T-helper 2 cell treated with Interferon-gamma antibody and Interleukin-4, amounts not matched to agents 5 μg/mL and 100 μg/mL, for 36 hours (primary cell): ENCODE data around the gene SBF1.
"Not testable (repeated sequence)": the region's sequence is repeated elsewhere in the genome, so short reads cannot be mapped to it uniquely, and the experiment has no call there.

Source experiments
- DNase-seq: peaks from one replicate; pipeline ENCODE4 v3.0.0; 2021; ENCODE audit warnings: low spot score
- H3K27ac Mint-ChIP-seq: one replicate; pipeline ENCODE4 v1.8.0; 2021; ENCODE audit warnings: mild to moderate bottlenecking, mixed read lengths
- H3K27me3 Mint-ChIP-seq: one replicate; pipeline ENCODE4 v1.8.0; 2021; ENCODE audit warnings: low read depth, mixed read lengths
- H3K36me3 Mint-ChIP-seq: one replicate; pipeline ENCODE4 v1.8.0; 2021; ENCODE audit warnings: low read depth, mixed read lengths
- H3K4me1 Mint-ChIP-seq: one replicate; pipeline ENCODE4 v1.8.0; 2021; ENCODE audit warnings: low read depth, mixed read lengths
- H3K4me3 Mint-ChIP-seq: one replicate; pipeline ENCODE4 v1.8.0; 2022; ENCODE audit warnings: mild to moderate bottlenecking, moderate library complexity, mixed read lengths
- H3K9me3 Mint-ChIP-seq: one replicate; pipeline ENCODE4 v1.8.0; 2021; ENCODE audit warnings: mixed read lengths

The SBF1 gene

DNA sequence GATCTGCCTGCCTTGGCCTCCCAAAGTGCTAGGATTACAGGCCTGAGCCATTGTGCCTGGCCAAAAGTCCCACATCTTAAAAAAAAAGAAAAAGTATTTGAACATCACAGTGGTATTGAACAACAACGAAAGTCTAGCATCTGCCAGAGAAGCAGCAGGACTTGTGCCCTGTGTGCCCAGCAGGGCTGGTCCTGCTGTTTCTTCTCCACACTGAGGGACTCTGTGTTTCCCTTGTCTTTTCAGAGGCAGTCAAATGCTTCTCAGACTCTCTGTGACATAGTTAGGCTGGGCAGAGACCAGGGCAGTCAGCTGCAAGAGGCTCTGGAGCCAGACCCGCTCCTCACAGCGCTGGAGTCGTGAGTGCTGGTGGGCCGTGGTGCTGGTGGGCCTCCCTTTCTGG is 56.2 kb downstream of the SBF1 start:
- no peaks in the 10 kb centered on the region for H3K27me3 Mint-ChIP-seq
- H3K27ac Mint-ChIP-seq = no peak overlapping the region
- H3K4me1 Mint-ChIP-seq = no peaks in the 10 kb centered on the region
- no peak for DNase-seq
- H3K4me3 Mint-ChIP-seq = no peak overlapping the region
- peaks cover 29% of the 10 kb centered on the region for H3K36me3 Mint-ChIP-seq
- no peaks in the 10 kb centered on the region for H3K9me3 Mint-ChIP-seq

DNA sequence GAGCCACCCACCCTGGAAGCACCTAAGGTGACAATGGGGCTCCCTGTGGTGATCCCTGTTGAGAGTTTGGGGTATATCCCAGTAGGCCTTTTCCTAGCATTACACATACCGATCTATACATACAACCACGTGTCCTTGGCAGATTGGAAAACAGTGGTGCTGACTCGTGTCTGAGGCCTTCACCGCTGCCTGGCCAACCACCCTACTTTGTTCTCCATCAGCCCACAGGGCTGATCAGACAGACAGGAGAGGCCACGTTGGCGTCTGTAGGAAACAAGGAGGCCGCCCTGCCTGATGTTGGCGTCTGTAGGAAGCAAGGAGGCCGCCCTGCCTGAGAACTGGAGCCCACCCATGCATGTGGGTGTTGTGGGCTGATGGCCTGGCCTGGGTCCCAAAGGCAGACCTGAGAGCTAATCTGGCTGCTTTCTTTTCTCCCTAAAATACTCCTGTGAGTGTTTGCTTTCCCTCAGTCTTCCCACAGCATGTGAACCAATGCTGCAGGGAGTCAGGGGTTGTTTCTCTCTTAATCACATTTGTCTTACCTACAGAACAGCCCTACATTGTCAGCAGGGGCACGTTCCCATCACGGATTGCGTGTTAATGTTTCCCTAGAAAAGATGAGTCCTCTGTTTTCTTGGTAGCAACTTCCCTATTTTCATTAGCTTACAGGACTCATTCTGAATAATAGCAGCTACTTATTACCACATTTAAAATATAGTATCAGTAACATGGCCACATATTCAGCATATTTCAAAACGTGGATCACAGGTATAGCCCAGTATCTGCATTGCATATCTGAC is 57.2 kb downstream of the SBF1 start:
- Mint-ChIP-seq H3K4me3 (no peak overlapping the region), H3K4me1 (no peaks in the 10 kb centered on the region), H3K36me3 (peaks cover 27% of the 10 kb centered on the region), H3K27ac (no peak overlapping the region), H3K27me3 (no peaks in the 10 kb centered on the region), H3K9me3 (no peaks in the 10 kb centered on the region)
- no peak for DNase-seq

DNA sequence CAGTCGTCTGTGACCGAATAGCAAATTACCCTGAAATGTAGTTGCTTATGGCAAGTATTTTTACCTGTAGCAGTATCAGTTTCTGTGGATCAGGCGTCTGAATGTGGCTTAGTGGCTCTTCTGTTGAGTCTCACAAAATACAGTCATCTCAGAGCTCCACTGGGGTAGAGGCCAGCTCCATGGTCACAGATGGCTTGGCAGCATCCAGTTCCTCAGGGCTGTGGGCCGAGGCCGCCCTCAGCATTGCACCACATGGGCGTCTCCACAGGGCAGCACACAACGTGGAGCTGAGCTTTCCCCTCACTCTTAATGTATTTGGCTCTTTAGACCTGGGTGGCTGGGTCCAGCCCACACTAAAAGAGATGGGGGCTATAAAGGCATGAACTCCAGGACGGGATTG is 57.8 kb downstream of the SBF1 start:
- Mint-ChIP-seq H3K9me3 (no peaks in the 10 kb centered on the region), H3K4me3 (no peak overlapping the region), H3K27me3 (no peaks in the 10 kb centered on the region), H3K36me3 (peaks cover 27% of the 10 kb centered on the region), H3K4me1 (no peaks in the 10 kb centered on the region), H3K27ac (no peak overlapping the region)
- DNase-seq = no peak

DNA sequence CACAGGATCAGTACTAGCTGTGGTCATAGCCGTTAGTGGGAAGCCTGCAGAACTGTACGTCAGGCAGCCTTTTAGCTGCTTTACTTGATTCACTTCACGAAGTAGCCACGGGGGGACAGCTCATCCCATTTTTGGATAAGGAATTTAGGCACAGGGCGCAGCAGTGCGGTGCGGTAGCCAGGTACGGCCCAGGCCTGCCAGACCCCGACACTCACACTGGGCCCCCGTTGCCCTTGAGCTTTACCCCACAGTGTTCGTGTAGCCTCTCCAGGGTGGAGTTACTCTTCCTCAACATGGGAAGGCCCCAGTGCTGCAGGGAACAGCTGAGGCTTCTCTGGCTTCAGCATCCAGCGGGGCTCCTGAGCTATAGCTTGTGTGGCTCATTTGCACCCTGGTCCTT is 59.4 kb downstream of the SBF1 start:
- Mint-ChIP-seq H3K36me3 (peaks cover 25% of the 10 kb centered on the region), H3K4me3 (no peak overlapping the region), H3K27ac (no peak overlapping the region), H3K4me1 (no peaks in the 10 kb centered on the region), H3K9me3 (no peaks in the 10 kb centered on the region), H3K27me3 (no peaks in the 10 kb centered on the region)
- no peak for DNase-seq

DNA sequence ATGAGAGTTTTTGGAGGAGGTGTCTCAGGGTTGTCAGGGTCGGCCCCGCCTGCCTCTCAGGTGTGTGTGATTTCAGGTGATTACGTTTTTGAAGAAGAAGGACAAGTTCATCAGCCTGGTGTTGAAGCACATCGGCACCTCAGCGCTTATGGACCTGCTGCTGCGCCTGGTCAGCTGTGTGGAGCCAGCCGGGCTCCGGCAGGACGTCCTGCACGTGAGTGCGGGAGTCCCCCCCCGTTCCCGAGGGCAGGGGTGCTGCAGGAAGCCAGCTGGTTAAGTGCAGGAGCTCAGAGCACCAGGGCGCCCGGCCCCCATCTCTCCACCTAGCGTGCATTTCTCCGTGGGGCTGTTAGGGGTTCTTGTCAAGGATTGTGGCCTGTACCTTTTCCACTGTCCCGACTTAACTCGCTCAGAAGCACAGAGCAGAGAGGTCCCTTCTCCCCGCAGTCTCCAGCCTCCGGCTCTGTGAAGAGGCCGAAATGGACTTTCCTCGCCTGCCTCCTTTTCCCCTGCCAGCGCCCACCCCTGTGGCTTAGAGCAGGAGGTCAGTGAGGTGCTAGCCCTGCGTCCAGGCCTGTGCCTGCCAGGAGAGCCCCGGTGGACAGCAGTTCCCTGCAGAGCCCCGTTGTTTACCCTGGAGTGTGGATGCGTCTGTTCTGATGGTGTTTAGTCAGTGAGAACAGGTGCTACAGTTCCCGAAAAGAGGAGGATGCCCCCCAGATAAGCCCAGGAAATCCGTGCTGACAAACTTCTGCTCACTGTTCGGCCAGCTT is 60.2 kb downstream of the SBF1 start:
- Mint-ChIP-seq H3K9me3 (no peaks in the 10 kb centered on the region), H3K27ac (no peak overlapping the region), H3K36me3 (peaks cover 18% of the 10 kb centered on the region), H3K4me1 (no peaks in the 10 kb centered on the region), H3K27me3 (no peaks in the 10 kb centered on the region), H3K4me3 (no peak overlapping the region)
- DNase-seq = no peak

DNA sequence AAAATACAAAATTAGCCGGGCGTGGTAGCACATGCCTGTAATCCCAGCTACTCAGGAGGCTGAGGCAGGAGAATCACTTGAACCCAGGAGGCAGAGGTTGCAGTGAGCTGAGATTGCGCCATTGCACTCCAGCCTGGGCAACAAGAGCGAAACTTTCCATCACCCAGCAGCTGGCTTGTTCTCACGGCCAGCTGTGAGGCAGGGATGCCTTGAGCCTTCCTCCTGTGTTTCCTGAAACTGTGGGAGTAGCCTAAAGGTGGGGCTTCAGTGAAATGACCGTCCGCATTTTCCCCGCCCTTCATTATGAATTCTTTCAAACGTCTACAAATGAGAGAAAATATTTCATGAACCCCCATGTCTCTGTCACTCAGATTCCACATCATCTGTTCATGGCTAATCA is 65.9 kb downstream of the SBF1 start:
- not testable (repeated sequence) for H3K4me1 Mint-ChIP-seq
- peaks cover 17% of the 10 kb centered on the region for H3K36me3 Mint-ChIP-seq

DNA sequence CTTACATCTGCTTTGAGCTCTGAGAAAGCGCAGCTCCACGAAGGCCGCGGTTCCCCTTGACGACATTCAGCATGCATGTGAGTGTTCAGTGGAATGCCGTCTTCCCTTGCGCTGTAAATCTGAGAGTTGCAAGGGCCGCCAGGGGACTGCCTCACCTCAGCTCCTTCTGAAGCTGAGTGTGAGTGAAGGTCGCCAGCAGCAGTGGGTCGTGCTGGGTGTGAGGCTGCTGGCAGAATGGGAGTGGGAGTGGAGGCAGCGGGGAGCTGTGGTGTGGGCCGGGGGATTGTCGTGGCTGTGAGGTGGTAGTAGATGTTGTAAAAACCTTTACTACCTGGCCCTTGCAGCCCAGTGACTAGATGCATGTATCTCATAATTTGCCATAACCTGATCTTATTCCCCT is 66.5 kb downstream of the SBF1 start:
- Mint-ChIP-seq H3K9me3 (no peaks in the 10 kb centered on the region), H3K27me3 (no peaks in the 10 kb centered on the region), H3K4me3 (no peak overlapping the region), H3K27ac (no peak overlapping the region), H3K4me1 (no peaks in the 10 kb centered on the region), H3K36me3 (peaks cover 18% of the 10 kb centered on the region)
- no peak for DNase-seq

More for the DNA sequence above, 65.9 kb downstream of the SBF1 start:
- not testable (repeated sequence) for H3K9me3 Mint-ChIP-seq, DNase-seq, H3K27me3 Mint-ChIP-seq, H3K4me3 Mint-ChIP-seq, H3K27ac Mint-ChIP-seq

DNA sequence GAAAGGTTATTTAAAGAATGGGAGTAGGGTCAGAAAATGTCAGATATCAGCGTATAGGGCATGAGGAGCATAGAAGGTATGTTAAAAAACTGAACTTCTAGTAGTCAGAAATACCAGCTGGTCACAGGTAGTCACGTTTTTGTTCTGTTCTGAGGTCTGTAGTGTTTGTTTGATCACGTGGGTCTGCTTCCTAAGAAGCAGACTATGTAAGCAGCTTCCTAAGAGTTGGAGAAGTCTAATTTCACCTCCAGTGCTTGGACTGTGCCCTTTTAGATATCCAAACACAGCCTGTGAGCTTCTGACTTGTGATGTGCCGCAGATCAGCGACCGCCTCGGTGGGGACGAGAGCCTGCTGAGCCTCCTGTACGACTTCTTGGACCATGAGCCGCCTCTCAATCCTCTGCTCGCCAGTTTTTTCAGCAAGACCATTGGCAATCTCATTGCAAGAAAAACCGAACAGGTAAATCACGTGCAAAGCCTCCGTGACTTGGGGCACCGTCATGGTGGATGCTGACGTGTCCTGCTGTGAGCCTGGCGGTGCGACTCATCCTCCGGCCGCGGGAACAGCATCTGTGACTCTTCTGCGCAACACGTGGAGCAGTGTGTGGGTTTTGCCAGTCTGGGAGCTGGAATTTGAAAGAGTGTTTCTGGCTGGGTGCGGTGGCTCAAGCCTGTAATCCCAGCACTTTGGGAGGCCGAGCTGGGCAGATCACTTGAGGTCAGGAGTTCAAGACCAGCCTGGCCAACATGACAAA is 68.2 kb downstream of the SBF1 start:
- Mint-ChIP-seq H3K27ac (no peak overlapping the region), H3K4me1 (no peaks in the 10 kb centered on the region), H3K27me3 (no peaks in the 10 kb centered on the region), H3K4me3 (no peak overlapping the region), H3K36me3 (peaks cover 22% of the 10 kb centered on the region), H3K9me3 (no peaks in the 10 kb centered on the region)
- DNase-seq = no peak

DNA sequence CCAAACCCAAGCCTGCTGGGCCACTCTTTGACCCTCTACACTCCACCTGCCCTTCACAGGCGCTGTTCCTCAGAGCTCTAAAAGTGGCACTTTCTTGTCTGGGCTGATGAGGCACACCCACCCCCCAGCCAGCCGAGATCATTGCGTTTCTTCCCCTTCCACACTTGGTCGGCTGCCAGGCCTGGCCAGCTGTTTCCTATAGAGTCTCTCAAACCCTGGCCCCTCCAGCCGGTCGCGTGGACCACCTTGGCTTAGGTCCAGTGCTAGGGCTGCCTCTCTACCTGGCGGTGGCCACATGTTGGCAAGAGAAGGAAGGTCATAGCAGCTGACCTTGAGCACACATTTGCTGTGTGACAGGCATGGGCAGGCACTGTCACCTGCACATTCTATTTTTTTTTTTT is 71.1 kb downstream of the SBF1 start:
- no peaks in the 10 kb centered on the region for H3K9me3 Mint-ChIP-seq
- no peak overlapping the region for H3K27ac Mint-ChIP-seq
- no peak for DNase-seq
- no peak overlapping the region for H3K4me3 Mint-ChIP-seq
- H3K27me3 Mint-ChIP-seq = no peaks in the 10 kb centered on the region
- H3K36me3 Mint-ChIP-seq = peaks cover 28% of the 10 kb centered on the region
- peaks cover 9% of the 10 kb centered on the region for H3K4me1 Mint-ChIP-seq

DNA sequence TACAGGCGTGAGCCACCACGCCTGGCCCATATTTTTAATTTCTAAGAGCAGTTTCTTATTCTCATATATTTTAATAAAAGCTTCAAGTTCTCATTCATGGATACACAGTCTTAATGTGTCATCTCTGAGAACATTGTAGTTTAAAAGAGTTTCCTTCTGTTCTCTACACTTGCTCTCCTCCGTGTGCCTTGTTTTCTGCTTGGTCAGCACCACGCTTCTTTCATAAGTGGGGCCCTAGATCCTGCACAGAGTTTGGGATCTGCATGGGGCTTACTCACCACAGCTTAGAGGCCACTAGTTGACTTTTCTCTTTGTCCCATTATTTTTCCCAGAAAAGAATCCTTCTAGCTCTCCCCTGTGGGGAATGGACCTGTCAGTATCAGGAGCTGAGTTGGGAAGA is 72.9 kb downstream of the SBF1 start:
- peak overlapping the region; percentile 20 for H3K27ac Mint-ChIP-seq
- no peak overlapping the region for H3K4me3 Mint-ChIP-seq
- H3K27me3 Mint-ChIP-seq = no peaks in the 10 kb centered on the region
- no peaks in the 10 kb centered on the region for H3K9me3 Mint-ChIP-seq
- no peak for DNase-seq
- peaks cover 13% of the 10 kb centered on the region for H3K4me1 Mint-ChIP-seq
- peaks cover 27% of the 10 kb centered on the region for H3K36me3 Mint-ChIP-seq

DNA sequence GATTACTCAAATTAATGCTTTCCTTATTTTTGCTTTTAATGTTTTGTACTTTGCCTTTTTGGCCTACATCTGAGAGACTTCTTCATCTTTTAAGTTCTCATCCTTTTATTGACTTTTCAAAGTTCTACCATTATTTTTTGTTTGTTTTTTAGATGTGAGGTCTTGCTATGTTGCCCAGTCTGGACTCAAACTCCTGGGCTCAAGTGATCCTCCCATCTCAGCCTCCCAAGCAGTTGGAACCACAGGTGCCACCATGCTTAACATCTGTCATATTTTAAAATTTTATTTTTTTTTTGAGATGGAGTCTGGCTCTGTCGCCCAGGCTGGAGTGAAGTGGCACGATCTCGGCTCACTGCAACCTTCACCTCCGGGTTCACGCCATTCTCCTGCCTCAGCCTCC is 73.9 kb downstream of the SBF1 start:
- no peak overlapping the region for H3K27ac Mint-ChIP-seq
- no peaks in the 10 kb centered on the region for H3K9me3 Mint-ChIP-seq
- peaks cover 28% of the 10 kb centered on the region for H3K36me3 Mint-ChIP-seq
- peaks cover 18% of the 10 kb centered on the region for H3K4me1 Mint-ChIP-seq
- no peak for DNase-seq
- no peaks in the 10 kb centered on the region for H3K27me3 Mint-ChIP-seq
- no peak overlapping the region for H3K4me3 Mint-ChIP-seq

DNA sequence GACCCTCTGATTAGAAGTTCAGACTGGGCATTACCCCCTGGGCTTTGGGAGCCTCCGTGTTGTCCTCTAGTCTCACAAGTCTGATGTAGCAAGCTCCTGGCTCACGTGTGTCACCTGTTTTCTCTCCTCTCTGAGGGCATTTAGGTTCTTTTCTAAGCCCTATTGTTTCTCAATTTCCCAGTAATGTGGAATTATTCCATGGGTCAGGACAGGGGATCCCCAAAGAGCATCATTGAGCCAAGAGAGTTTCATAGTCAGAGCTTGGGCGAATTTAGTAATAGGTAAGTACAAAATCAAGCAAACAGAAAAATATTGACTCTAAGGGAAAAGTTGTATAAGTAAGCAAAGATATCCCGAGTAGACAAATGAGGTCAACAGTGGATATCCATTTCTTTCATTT is 74.4 kb downstream of the SBF1 start:
- Mint-ChIP-seq H3K9me3 (no peaks in the 10 kb centered on the region), H3K27me3 (no peaks in the 10 kb centered on the region), H3K4me1 (peaks cover 18% of the 10 kb centered on the region), H3K27ac (peak overlapping the region; percentile 60), H3K4me3 (no peak overlapping the region), H3K36me3 (peaks cover 26% of the 10 kb centered on the region)
- DNase-seq = no peak

DNA sequence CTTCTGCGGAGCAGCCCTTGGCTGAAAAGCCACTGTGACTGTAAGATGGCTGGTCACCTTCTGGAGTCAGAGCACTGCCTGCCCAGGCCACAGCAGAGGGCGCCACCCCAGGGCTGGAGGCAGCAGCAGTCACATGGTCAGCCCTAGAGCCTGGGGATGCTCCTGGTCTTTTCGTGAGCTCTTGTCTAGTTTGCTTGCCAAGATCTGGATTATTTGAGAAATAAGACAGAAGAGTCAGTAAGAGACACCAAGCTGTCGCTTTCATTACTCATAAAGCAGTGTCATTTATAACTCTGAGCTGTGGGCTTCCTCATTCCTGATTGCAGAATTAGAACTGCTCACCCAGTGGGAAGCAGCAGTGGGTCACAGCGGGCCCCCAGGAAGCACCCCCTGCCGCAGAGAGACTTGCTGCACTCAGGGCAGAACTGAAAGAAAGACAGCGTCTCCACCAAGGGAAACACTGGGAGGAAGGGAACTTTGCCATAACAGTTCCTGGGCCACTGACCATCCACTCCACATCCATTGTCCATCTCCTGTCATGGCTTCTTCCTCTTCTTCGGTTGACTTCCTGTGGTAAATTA is 75.0 kb downstream of the SBF1 start:
- peak; percentile 13 for DNase-seq
- peaks cover 29% of the 10 kb centered on the region for H3K36me3 Mint-ChIP-seq
- H3K27me3 Mint-ChIP-seq = no peaks in the 10 kb centered on the region
- H3K4me3 Mint-ChIP-seq = no peak overlapping the region
- peaks cover 21% of the 10 kb centered on the region for H3K4me1 Mint-ChIP-seq
- H3K9me3 Mint-ChIP-seq = no peaks in the 10 kb centered on the region
- peak overlapping the region; percentile 60 for H3K27ac Mint-ChIP-seq
